Stimulated activated CD8-positive, alpha-beta memory T cell treated with anti-CD3 and anti-CD28 coated beads, Interleukin-4, amount 100 ng/mL, for 1 hour (primary cell): ENCODE data around the gene JPT2.
"Not testable (repeated sequence)": the region's sequence is repeated elsewhere in the genome, so short reads cannot be mapped to it uniquely, and the experiment has no call there.

Experiments
- DNase-seq, 2 donors: peaks; one replicate each; pipeline ENCODE4 v3.0.0-alpha.2; 2020; ENCODE audit warnings: low read depth in 2 of 2, low spot score in 1 of 2

Gene JPT2

DNA sequence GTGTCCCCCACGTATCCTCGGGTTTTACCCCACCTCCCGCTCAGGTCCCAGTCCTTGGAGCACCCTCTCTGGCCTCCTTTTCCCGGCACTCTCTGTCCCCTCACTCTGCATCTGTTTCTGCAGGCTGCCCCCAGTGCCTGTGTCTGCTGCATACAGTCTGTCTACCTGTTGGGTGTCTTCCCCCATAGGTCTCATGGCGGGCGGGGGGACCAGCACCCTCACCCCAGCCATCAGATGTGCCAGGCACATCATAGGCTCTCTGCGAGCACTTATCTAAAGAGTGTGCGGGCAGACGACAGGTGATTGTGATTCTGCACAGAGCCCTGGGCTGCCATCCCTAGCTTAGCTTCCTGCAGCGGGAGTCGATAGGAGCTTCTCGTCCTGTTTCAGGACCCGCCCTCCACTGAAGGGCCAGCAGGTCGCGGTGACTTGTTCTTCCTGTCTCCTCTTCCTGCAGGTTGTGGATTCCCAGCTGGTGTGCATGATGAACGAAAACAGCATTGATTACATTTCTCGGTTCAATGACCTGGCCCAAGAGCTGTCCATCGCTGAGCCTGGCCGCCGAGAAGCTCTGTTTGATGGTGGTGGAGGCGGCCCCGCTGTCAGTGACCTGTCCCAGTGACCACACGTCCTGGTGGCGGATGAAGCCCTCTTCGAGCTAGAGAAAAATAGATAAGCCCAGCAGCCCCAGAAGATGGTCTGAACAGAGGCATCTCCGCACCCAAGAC lies 4.5 kb upstream of the JPT2 start:
- DNase-seq = no peak

DNA sequence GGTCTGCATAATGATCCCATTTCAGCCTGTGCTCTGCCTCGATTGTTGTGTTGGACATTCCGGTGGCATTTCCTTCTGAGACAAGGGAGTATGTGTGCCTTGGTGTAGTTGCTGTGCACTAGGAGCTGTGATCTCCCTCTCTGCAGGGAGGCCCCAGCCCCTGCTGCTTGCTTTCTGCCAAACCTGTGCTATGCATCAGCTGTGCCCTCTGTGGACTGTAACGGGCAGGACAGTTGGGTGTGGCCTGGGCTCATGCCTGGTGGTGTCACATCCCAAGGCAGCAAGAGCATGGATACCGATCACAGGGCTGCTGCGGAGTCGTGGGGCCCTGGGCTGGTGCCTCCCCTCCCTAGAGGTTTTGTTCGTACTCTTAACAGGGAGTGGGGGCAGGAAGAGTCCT lies 3.8 kb upstream of the JPT2 start:
- DNase-seq = no peak

DNA sequence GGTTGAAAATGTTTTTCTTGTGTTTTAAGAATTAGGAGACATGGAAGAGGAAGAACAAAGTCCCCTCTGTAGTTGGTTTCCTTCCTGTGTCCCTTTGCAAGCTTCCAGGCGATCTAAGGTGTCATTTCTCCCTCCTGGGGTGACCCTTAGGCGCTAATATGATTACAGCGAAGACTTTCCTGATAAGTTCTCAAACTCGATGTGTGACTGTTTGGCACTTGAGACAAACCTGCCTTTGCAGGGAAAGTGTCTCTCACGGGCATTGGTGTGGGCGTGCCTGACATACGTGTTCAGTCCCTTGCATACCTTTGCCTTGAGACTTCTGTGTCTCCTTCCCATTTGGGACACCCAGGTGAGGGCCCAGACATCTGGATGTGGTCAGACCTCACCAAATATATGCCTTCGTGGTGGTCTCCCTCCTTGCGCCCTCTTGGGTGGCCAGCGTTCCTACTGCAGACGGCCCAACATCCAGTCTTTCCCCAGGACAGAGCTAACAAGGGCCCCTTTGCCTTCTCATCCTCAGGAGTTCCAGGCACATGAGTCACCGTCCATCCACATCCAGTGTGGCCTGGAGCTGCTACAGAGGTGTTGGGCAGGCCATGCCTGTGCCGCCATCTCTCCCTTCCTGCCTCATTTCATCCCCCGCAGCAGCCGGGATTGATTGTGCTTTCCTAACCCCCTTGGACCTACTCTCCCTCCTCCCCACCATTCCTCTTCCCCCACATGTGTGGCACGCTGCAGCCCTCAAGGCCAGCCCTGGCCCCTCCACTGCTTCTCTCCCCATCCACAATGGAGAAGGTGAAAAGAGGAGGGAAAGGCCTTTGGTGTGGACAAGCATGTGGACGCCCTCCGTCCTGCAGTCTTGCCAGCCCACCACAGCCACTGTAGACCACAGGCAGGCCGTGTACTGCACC lies 3.1 kb upstream of the JPT2 start:
- DNase-seq = no peak

GRCh38 chr16:1676661-1677060 lies 1.4 kb upstream of the JPT2 start:
- no peak for DNase-seq

- no peak for DNase-seq
These were observed 740 bp upstream of the JPT2 start for GRCh38 chr16:1677339-1677738.

DNA sequence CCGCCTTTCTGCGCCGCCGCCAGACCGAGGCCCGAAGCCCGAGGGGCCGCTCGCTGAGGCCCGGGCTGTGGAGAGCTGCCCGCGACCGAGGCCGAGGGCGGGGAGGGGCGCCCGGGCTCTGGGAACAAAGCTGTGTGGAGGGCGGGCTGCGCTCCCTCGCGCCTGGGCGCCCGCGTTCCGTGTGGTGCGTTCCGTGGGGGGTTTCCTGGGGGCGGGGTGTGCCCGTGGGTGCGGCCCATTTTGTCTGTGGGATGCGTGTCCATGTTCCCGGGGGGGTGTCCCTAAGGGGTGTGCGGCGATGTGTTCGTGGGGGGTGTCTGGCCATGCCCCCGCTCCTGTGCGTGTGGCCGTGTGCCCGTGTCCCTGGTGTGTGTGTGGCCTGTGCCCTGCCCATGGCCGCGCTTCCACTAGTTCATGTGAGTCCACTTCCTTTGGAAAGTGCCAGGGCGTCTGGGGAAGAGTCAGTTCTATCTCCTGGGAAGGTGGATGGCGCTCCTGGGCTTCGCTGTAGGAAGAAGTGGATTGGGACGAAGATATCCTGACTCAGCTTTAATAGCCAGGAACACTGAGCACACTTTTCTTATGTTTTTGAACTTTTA lies 520 bp downstream of the JPT2 start:
- DNase-seq = peak in 1 of 2 donors; percentile 8

GRCh38 chr16:1680361-1680760 lies 2.3 kb downstream of the JPT2 start:
- DNase-seq = no peak

DNA sequence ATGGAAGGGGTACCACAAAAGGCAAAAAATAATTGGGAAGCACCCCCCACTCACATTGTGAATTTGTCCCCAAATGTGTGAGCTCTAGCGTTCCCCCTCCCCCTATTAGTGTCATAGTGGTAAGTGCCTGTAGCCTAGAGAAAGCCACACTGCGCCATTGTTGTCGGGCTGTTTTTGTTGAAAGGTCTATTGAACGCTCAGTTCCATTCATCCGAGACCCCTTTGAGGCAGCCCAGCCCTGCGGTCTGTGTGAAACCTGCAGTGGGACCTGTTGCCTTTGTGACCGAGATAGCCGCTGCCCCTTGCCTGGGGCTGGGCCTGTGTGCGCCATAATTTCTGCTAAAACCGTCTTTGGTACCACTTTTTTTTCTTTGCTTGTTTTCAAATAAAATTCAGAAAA lies 3.0 kb downstream of the JPT2 start:
- DNase-seq = no peak

DNA sequence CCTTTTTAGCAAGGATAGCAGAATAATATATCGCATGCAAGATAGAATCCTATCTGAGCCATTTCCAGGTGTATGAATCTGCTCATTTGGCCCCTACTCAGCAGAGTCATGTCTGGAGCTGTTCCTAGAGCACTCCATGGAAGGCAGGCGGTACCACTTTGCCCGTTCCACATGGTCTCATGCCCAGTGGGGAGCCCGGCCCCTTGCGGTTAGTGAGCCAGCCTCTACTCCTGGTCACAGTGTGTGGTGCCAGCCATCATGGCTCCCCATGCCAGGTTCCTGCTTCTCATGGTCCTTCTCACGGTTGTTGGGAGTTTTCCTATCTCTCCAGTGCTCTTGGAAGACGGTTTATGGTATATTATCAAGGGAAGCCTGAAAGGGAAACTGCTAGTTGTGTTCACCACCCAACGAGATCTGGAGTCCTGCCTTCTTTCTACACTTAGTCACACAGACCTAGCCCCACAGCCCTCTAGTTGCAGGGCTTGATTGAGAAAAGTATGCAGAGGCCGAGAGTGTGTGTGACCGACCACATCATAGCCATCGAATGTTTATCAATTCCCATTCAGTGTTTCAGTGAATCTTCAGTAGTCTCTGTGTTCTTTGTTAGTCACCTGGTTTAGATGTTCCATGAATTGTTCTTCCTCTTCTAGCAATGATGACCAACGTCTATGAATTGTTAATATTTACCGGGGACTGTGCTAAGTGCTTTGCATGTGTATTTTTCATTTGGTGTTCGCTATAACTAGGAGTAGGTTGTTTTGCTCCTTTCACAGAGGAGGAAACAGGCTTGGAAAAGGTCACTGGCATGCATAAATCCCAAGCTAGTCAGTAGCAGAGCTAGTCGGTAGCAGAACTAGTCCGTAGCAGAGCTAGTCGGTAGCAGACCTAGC lies 9.6 kb downstream of the JPT2 start:
- no peak for DNase-seq

DNA sequence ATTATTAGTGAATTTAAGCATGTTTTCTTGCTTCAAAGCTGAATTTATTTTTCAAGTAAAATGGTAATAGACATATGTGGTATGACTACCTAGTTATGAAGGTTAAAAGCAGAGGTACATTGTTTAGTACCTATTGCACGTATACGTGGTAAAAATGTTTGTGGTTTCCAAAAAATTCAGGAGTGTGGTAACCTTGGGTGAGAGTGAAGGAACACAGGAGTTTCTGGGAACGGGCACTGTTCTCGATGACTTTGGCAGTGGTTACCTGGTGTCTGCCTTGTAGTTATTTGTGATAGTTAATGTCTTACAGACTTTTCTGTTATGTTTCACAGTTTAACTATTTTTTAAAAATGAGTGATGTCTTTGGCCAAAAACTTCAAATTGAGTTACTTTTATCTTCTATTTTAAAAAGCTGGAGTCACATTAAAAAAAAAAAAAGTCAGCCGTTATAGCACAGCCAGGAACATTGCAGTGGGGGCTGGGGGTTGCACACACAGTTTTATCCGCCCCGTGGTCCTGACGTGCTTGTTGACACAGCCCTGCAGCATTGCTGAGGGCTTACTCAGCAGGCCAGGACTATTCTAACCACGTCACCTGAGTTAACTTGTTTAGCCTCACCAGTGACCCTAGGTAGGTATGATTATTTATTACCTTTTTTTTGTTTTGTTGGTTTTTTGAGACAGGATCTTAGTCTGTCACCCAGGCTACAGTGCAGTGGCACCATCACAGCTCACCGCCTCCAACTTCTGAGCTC lies 10.9 kb downstream of the JPT2 start:
- DNase-seq = no peak

- no peak for DNase-seq
These were observed 11.8 kb downstream of the JPT2 start for GRCh38 chr16:1689853-1690252.

DNA sequence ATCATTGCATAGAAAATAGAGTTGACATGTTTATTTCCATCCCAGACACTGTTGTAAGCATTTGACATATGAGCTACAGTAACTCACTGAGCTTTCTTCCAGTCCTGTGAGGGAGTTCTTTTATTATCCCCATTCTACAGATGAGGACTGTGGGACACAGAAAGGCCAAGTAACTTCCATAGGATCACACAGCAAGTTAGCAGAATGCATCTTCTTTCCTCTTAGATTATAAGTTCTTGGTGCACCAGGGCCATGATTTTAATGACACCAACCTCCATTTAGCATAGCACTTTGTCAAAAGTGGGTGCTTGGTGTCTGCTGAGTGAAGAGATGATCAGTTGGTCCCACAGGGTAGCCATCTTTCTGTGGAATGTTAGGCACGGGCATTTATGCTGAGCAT lies 12.7 kb downstream of the JPT2 start:
- DNase-seq = no peak

- DNase-seq = no peak
These were observed 13.2 kb downstream of the JPT2 start for GRCh38 chr16:1691276-1691675.

GRCh38 chr16:1691956-1692355 lies 13.9 kb downstream of the JPT2 start:
- DNase-seq = no peak

GRCh38 chr16:1696863-1697262 lies 18.8 kb downstream of the JPT2 start:
- no peak for DNase-seq

GRCh38 chr16:1698680-1699079 lies 20.6 kb downstream of the JPT2 start:
- no peak for DNase-seq

GRCh38 chr16:1700246-1700645 lies 22.2 kb downstream of the JPT2 start:
- no peak for DNase-seq

- DNase-seq = no peak
These were observed 23.3 kb downstream of the JPT2 start for GRCh38 chr16:1701216-1701878.

GRCh38 chr16:1705324-1705687 lies 27.2 kb downstream of the JPT2 start:
- DNase-seq = not testable (repeated sequence)
